ENCODE measurements around the gene CYP27B1. TPM values are rescaled to one million over a fixed set of nuclear protein-coding genes. Genes with fewer than 3 reads are reported as not detected.
"Not testable (repeated sequence)": the region's sequence is repeated elsewhere in the genome, so short reads cannot be mapped to it uniquely, and the experiment has no call there.

CYP27B1 gene
- total RNA-seq, 1 donor = 0.45 TPM

DNA sequence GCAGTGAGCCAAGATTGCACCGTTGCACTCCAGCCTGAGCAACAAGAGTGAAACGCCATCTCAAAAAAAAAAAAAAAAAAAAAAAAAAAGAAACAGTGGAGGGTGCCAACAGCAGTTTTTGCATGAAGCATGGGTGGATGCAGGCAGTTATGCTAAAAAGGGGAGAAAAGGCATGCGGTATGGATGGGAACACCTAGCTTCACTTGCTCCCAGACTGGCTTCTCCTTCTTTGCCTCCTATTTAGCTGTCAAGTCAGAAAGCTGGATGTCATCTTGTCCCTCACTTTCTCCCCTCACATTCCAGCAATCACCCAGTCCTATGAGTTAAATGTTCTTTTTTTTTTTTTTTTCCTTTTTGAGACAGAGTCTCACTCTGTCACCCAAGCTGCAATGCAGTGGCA, 8.2 kb upstream of the CYP27B1 start:
- TF ChIP-seq, protein P1, sequence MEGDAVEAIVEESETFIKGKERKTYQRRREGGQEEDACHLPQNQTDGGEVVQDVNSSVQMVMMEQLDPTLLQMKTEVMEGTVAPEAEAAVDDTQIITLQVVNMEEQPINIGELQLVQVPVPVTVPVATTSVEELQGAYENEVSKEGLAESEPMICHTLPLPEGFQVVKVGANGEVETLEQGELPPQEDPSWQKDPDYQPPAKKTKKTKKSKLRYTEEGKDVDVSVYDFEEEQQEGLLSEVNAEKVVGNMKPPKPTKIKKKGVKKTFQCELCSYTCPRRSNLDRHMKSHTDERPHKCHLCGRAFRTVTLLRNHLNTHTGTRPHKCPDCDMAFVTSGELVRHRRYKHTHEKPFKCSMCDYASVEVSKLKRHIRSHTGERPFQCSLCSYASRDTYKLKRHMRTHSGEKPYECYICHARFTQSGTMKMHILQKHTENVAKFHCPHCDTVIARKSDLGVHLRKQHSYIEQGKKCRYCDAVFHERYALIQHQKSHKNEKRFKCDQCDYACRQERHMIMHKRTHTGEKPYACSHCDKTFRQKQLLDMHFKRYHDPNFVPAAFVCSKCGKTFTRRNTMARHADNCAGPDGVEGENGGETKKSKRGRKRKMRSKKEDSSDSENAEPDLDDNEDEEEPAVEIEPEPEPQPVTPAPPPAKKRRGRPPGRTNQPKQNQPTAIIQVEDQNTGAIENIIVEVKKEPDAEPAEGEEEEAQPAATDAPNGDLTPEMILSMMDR (IDR thresholded peaks at IDR 0.05; ENCODE audit: insufficient read depth, low read length) = no peak

DNA sequence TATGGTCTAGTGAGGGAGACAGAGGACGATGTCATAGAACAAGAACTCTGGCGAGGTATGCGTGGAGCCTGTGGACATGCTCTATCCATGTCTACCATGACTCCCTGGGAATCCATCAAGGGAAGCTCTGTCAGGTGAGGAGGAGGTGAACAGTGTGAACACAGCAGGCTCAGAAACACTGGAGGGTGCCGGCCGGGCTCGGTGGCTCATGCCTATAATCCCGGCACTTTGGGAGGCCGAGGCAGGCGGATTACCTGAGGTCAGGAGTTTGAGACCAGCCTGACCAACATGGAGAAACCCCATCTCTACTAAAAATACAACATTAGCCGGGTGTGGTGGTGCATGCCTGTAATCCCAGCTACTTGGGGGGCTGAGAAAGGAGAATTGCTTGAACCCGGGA, 7.8 kb upstream of the CYP27B1 start:
- not testable (repeated sequence) for DNase-seq (ENCODE audit: low read depth); H3K4me3 ChIP-seq (ENCODE audit: low read depth, low read length)

More for the DNA sequence above, 8.2 kb upstream of the CYP27B1 start:
- no peak for DNase-seq (ENCODE audit: low read depth)
- no peak overlapping the region for H3K4me3 ChIP-seq (ENCODE audit: low read depth, low read length)

DNA sequence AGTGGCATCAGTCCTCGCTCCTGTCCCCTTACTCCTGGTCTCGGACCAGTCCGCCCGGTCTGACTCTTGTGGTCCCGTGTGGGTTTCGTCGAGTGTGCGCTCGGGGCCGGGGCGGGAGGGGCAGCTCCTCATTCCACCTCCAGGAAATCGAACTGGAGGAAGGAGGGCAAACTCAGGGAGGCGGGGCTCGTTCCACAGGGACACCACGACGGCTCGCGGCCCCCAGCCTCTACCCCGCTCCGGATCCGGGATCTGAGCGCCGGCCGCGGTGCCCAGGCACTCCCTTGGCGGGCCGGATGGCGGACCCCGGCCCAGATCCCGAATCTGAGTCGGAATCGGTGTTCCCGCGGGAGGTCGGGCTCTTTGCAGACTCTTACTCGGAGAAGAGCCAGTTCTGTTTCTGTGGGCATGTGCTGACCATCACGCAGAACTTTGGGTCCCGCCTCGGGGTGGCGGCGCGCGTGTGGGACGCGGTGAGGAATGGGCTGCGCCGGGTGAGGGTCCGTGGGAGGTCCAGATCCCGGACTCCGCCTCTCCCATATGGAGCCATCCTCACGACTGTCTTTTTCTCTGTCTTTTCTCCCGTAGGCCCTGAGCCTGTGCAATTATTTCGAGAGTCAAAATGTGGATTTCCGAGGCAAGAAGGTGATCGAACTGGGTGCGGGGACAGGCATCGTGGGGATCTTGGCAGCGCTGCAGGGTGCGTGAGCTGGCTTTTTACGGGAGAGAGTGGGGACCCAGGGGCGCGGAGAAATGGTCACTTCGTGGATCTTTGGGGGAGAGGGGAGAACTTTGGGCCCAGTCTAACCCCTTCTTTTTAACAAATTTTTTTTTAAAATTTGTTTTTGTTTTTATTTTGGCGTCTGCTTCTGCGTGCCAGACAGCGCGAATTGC, 5.8 kb upstream of the CYP27B1 start, which contains the start of gene EEF1AKMT3:
Gene EEF1AKMT3 (plus strand): TSS at position 186 of the 894 bp plus-strand sequence. CDS start 111 bp downstream, at position 297.
- peak; percentile 32 for DNase-seq (ENCODE audit: low read depth)
- H3K4me3 ChIP-seq (ENCODE audit: low read depth, low read length) = peak within 1 kb of the TSS; percentile 79

DNA sequence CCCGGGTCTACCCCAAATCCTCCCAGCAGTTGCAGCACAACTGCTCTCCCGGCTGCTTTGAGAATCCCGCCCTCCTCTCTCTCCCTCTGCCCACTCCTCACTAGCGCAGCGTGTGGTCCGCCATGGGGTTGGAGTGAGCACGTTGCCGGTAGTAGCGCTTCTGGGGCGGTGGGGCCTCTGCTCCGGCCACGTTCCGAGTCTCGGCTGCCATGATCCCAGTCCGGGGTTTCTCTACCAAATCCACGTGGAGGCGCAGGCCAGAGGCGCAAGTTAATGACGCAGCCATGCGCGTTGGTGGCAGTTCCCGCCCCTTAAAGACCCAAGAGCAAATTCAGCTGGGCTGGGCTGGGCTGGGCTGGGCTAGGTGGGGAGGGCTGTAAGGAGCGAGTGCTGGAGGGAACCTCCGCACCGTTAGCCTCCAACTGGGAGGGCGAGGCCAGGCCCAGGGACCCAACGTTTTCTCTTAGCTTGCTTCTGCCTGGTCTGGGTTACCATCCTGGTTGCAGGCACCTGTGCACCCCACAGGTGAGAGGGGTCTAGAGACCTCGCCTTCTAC, 5.1 kb upstream of the CYP27B1 start, which contains the start of gene METTL1:
Gene METTL1 (minus strand): TSS at position 233 of the 556 bp plus-strand sequence. CDS start 22 bp downstream, at position 211.
- TF ChIP-seq, protein P1 (IDR thresholded peaks at IDR 0.05; ENCODE audit: insufficient read depth, low read length) = no peak
- H3K4me3 ChIP-seq (ENCODE audit: low read depth, low read length) = peak within 1 kb of the TSS; percentile 79
- DNase-seq (ENCODE audit: low read depth) = peak; percentile 96

More for the DNA sequence above, 5.8 kb upstream of the CYP27B1 start, which contains the start of gene EEF1AKMT3:
- TF ChIP-seq, protein P1 (IDR thresholded peaks at IDR 0.05; ENCODE audit: insufficient read depth, low read length) = no peak

DNA sequence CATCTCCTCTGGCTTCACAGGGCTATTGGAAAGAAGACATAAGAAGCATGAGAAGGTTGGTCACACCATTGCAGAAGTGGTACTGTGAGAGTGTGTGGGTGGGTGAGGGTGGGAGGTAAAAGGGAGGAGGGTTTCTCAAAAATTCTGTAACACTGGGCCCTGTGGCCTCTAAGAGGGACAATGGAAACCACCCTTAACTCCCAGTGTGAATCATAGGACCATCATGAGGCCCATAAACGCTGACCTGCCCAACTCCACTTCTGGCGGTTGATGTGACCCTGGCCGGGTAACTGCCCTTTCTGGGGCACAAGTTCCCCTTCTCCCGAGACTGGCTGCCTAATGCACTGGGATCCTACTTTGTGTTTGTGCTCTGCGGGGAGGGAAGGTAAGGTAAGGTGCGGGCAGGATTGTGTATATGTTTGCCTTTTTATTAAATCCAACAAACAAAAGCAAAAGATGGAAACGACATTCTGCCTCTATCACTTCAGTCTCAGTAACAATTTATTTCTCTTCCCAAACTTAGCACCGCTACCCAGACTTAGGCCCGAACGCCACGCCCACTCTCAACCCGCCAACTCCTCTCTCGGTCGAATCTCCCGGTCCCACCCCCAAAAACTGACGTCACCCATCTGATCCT, 4.5 kb upstream of the CYP27B1 start:
- peak overlapping the region; percentile 79 for H3K4me3 ChIP-seq (ENCODE audit: low read depth, low read length)
- TF ChIP-seq, protein P1 (IDR thresholded peaks at IDR 0.05; ENCODE audit: insufficient read depth, low read length) = no peak
- peak; percentile 91 for DNase-seq (ENCODE audit: low read depth)

DNA sequence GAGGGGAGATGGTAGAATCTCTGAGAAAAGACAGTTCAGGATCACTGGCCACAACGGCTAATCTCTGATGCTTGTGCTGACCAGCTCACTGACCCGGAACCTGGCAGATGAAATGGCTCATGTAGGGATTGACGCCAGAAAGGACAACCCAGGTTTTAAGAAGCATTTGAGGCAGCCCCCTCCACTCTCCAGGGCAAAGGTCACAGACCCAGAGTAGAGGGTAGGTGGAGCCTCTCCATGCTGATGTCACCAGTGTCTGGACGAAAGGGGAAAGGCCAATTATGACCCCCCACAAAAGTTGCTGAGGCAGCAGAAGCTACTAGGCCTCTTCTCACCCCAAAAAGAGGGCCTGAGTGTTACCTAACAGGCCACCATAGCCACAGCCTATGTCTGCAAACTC, 3.9 kb upstream of the CYP27B1 start:
- H3K4me3 ChIP-seq (ENCODE audit: low read depth, low read length) = no peak overlapping the region
- DNase-seq (ENCODE audit: low read depth) = no peak
- TF ChIP-seq, protein P1 (IDR thresholded peaks at IDR 0.05; ENCODE audit: insufficient read depth, low read length) = no peak

DNA sequence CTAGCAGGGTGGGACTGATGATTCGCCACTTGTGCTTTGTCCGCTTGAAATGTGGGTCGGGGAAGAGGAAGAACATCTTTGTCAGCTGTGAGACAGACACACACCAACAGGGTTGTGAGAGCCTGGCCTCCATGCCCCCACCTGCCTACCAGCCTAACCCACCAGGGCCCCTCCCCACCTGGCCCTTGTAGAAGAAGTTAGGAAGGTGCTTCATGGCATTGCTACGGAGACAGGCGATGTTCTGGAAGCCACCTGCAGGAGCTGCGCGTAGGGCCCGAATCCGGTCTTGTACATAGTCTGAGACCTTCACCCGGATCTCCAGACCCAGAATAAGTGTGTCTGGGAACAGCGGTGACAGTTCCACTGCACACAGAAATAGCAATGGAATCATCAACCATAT, 2.7 kb upstream of the CYP27B1 start:
- no peak for DNase-seq (ENCODE audit: low read depth)
- no peak overlapping the region for H3K4me3 ChIP-seq (ENCODE audit: low read depth, low read length)
- TF ChIP-seq, protein P1 (IDR thresholded peaks at IDR 0.05; ENCODE audit: insufficient read depth, low read length) = no peak

Data from fibroblast of the aortic adventitia (primary cell).